ENCODE results near the gene TTC23L.

TTC23L gene

GRCh38 chr5:34895641-34896419 lies 56.9 kb downstream of the TTC23L start:
- H3K9ac ChIP-seq (ENCODE audit: insufficient read length): no peak overlapping the region
- H3K27ac ChIP-seq: no peak overlapping the region
- no peaks in the 10 kb centered on the region for H3K9me3 ChIP-seq (ENCODE audit: low read depth, low read length)
- TF ChIP-seq FOXP2 (optimal IDR thresholded peaks at IDR 0.05; ENCODE audit: control extremely low read depth, extremely low read length, insufficient read depth) (no peak), POLR2AphosphoS5 (IDR thresholded peaks at IDR 0.05; ENCODE audit: borderline replicate concordance, low read depth, low read length) (no peak), EZH2 (IDR thresholded peaks at IDR 0.05) (no peak)
- H3K4me3 ChIP-seq: no peak overlapping the region
- no peaks in the 10 kb centered on the region for H3K36me3 ChIP-seq (ENCODE audit: insufficient read depth, low read length)
- no peak for DNase-seq (ENCODE audit: low read depth, low spot score)

GRCh38 chr5:34897646-34898045 lies 58.7 kb downstream of the TTC23L start:
- Histone ChIP-seq H3K9me3 (ENCODE audit: low read depth, low read length) (no peaks in the 10 kb centered on the region), H3K27ac (no peak overlapping the region), H3K4me3 (no peak overlapping the region), H3K9ac (ENCODE audit: insufficient read length) (no peak overlapping the region), H3K36me3 (ENCODE audit: insufficient read depth, low read length) (no peaks in the 10 kb centered on the region)
- no peak for DNase-seq (ENCODE audit: low read depth, low spot score)
- TF ChIP-seq POLR2AphosphoS5 (IDR thresholded peaks at IDR 0.05; ENCODE audit: borderline replicate concordance, low read depth, low read length): no peak
- TF ChIP-seq FOXP2 (optimal IDR thresholded peaks at IDR 0.05; ENCODE audit: control extremely low read depth, extremely low read length, insufficient read depth): no peak
- no peak for TF ChIP-seq EZH2 (IDR thresholded peaks at IDR 0.05)

DNA sequence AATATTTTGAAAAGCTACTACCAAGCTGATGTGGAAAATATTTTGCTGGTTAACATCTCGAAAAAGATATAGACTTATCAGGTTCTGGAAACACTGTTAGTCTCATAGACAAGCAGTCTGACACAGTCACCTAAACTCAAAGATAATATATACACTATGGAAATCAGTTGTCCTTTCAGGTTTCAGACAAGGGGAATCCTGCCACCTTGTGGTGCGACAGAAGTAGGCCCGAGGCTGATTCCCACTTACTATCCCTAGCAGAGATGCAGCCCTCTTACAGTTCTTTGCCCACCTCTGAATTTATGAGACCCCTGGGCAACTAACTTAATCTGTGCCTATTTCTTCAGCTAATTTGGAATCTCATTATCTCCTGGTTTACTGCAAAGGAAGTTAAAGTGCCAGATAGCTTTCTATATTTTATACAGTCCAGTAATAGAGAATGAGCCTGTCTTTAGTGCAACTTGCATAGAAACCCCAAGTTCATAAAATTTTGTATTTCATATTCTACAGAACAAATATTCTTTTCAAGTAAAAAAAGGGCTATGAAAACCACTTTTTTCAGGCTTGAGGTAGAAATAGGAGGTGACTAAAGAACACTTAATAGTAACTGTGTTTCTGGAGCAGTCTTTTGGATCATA lies 59.4 kb downstream of the TTC23L start:
- TF ChIP-seq EZH2 (IDR thresholded peaks at IDR 0.05) (no peak), FOXP2 (optimal IDR thresholded peaks at IDR 0.05; ENCODE audit: control extremely low read depth, extremely low read length, insufficient read depth) (no peak), POLR2AphosphoS5 (IDR thresholded peaks at IDR 0.05; ENCODE audit: borderline replicate concordance, low read depth, low read length) (no peak)
- DNase-seq (ENCODE audit: low read depth, low spot score): peak; percentile 56
- H3K27ac ChIP-seq: no peak overlapping the region
- no peak overlapping the region for H3K4me3 ChIP-seq
- H3K9ac ChIP-seq (ENCODE audit: insufficient read length): no peak overlapping the region
- H3K36me3 ChIP-seq (ENCODE audit: insufficient read depth, low read length): no peaks in the 10 kb centered on the region
- H3K9me3 ChIP-seq (ENCODE audit: low read depth, low read length): no peaks in the 10 kb centered on the region

GRCh38 chr5:34899066-34899465 lies 60.1 kb downstream of the TTC23L start:
- Histone ChIP-seq H3K27ac (no peak overlapping the region), H3K9ac (ENCODE audit: insufficient read length) (no peak overlapping the region), H3K4me3 (no peak overlapping the region), H3K36me3 (ENCODE audit: insufficient read depth, low read length) (no peaks in the 10 kb centered on the region), H3K9me3 (ENCODE audit: low read depth, low read length) (no peaks in the 10 kb centered on the region)
- TF ChIP-seq POLR2AphosphoS5 (IDR thresholded peaks at IDR 0.05; ENCODE audit: borderline replicate concordance, low read depth, low read length) (no peak), EZH2 (IDR thresholded peaks at IDR 0.05) (no peak), FOXP2 (optimal IDR thresholded peaks at IDR 0.05; ENCODE audit: control extremely low read depth, extremely low read length, insufficient read depth) (no peak)
- DNase-seq (ENCODE audit: low read depth, low spot score): no peak

DNA sequence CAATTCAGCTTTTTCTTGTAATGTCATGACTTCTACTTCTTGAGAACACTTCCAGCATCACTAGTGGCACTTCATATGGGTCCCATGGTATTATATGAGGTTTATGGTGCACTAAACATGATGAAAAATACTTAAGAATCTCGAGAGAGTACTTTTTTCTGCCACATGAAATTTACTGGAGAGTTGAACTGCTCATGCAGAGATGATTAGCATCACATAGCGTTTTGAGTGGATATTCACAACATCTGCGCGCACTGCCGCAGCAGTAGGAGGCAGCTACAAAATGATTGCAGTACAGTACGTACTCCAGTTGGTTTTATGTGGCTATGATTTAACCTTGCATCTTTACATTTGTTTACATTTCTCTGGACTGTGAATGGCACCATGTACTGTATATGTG lies 61.7 kb downstream of the TTC23L start:
- no peak overlapping the region for H3K9ac ChIP-seq (ENCODE audit: insufficient read length)
- H3K27ac ChIP-seq: no peak overlapping the region
- H3K4me3 ChIP-seq: no peak overlapping the region
- DNase-seq (ENCODE audit: low read depth, low spot score): no peak
- no peaks in the 10 kb centered on the region for H3K9me3 ChIP-seq (ENCODE audit: low read depth, low read length)
- TF ChIP-seq POLR2AphosphoS5 (IDR thresholded peaks at IDR 0.05; ENCODE audit: borderline replicate concordance, low read depth, low read length) (no peak), EZH2 (IDR thresholded peaks at IDR 0.05) (no peak), FOXP2 (optimal IDR thresholded peaks at IDR 0.05; ENCODE audit: control extremely low read depth, extremely low read length, insufficient read depth) (no peak)
- peaks cover 12% of the 10 kb centered on the region for H3K36me3 ChIP-seq (ENCODE audit: insufficient read depth, low read length)

DNA sequence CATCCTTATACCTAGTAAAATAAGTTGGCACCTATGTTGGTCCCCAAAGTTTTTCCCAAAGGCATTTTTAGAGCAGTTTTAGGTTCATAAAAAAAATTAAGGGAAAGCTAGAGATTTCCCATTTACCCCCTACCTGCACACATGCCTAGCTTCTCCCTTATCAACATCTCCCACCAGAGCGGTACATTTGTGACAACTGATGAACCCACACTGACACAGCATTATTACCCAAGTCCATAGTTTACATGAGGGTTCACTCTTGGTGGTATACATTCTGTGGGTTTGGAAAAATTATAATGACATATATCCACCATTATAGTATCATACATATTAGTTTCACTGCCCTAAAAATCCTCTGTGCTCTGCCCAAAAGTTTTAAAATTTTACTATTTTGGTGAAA lies 64.3 kb downstream of the TTC23L start:
- TF ChIP-seq FOXP2 (optimal IDR thresholded peaks at IDR 0.05; ENCODE audit: control extremely low read depth, extremely low read length, insufficient read depth) (no peak), POLR2AphosphoS5 (IDR thresholded peaks at IDR 0.05; ENCODE audit: borderline replicate concordance, low read depth, low read length) (no peak), EZH2 (IDR thresholded peaks at IDR 0.05) (no peak)
- Histone ChIP-seq H3K27ac (no peak overlapping the region), H3K4me3 (no peak overlapping the region), H3K9me3 (ENCODE audit: low read depth, low read length) (no peaks in the 10 kb centered on the region), H3K9ac (ENCODE audit: insufficient read length) (no peak overlapping the region), H3K36me3 (ENCODE audit: insufficient read depth, low read length) (peaks cover 18% of the 10 kb centered on the region)
- no peak for DNase-seq (ENCODE audit: low read depth, low spot score)

DNA sequence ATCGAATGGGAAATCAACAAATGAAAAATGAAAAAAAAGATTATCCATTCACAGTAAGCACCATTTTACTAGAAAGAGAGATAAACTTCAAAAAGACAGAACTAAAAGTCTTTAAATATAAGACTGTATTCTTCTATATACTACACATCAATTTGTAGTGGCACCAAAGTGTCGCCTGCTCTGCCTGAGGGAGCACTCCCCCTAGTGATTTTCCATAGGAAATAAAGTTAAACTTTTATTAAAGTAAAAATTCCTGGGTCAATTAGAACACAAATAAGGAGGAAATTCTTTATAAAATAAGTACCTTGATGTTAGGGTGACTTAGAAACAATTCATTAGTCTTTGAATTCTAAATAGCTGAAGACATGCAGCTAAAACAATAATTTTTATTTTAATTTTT lies 66.6 kb downstream of the TTC23L start:
- Histone ChIP-seq H3K36me3 (ENCODE audit: insufficient read depth, low read length) (peaks cover 37% of the 10 kb centered on the region), H3K9me3 (ENCODE audit: low read depth, low read length) (no peaks in the 10 kb centered on the region), H3K4me3 (no peak overlapping the region), H3K27ac (no peak overlapping the region), H3K9ac (ENCODE audit: insufficient read length) (no peak overlapping the region)
- TF ChIP-seq FOXP2 (optimal IDR thresholded peaks at IDR 0.05; ENCODE audit: control extremely low read depth, extremely low read length, insufficient read depth): no peak
- TF ChIP-seq EZH2 (IDR thresholded peaks at IDR 0.05): no peak
- no peak for TF ChIP-seq POLR2AphosphoS5 (IDR thresholded peaks at IDR 0.05; ENCODE audit: borderline replicate concordance, low read depth, low read length)
- DNase-seq (ENCODE audit: low read depth, low spot score): no peak

GRCh38 chr5:34913072-34913471 lies 74.1 kb downstream of the TTC23L start:
- peak overlapping the region; percentile 90 for H3K9ac ChIP-seq (ENCODE audit: insufficient read length)
- TF ChIP-seq FOXP2 (optimal IDR thresholded peaks at IDR 0.05; ENCODE audit: control extremely low read depth, extremely low read length, insufficient read depth): no peak
- TF ChIP-seq POLR2AphosphoS5 (IDR thresholded peaks at IDR 0.05; ENCODE audit: borderline replicate concordance, low read depth, low read length): no peak
- no peak for TF ChIP-seq EZH2 (IDR thresholded peaks at IDR 0.05)
- H3K36me3 ChIP-seq (ENCODE audit: insufficient read depth, low read length): peaks cover 38% of the 10 kb centered on the region
- DNase-seq (ENCODE audit: low read depth, low spot score): no peak
- no peaks in the 10 kb centered on the region for H3K9me3 ChIP-seq (ENCODE audit: low read depth, low read length)
- no peak overlapping the region for H3K27ac ChIP-seq
- no peak overlapping the region for H3K4me3 ChIP-seq

Measured in SK-N-MC (cell line).